Loucy (cell line): Measurements from ENCODE around the gene EFNB1.

Experiments used
- CTCF ChIP-seq: fragments of 200-600 bp; sonication (generic); conservative IDR thresholded peaks from 2 replicates; pipeline ENCODE4 v1.5.1; 2014; ENCODE audit warnings: mild to moderate bottlenecking, antibody characterized with exemption, low read length
- EZH2phosphoT487 ChIP-seq: fragments of 200-600 bp; IDR thresholded peaks from 2 replicates; pipeline ENCODE4 v1.6.1; 2018; ENCODE audit warnings: antibody characterized with exemption, mild to moderate bottlenecking, moderate library complexity, borderline replicate concordance

GRCh38 chrX:68835468-68835867 is 6.6 kb downstream of the EFNB1 start:
- TF ChIP-seq CTCF (no peak), EZH2phosphoT487 (no peak)
